GM12874 (cell line): ENCODE data around the gene MTHFD1L.

Experiments used
- TF ChIP-seq, protein P1 (sequence below): IDR thresholded peaks from 2 replicates; pipeline ENCODE4 v1.5.1; 2011; ENCODE audit warnings: low read depth, mild to moderate bottlenecking, control low read depth, low read length, moderate library complexity; ENCODE audit not compliant: insufficient read depth

Gene MTHFD1L

DNA sequence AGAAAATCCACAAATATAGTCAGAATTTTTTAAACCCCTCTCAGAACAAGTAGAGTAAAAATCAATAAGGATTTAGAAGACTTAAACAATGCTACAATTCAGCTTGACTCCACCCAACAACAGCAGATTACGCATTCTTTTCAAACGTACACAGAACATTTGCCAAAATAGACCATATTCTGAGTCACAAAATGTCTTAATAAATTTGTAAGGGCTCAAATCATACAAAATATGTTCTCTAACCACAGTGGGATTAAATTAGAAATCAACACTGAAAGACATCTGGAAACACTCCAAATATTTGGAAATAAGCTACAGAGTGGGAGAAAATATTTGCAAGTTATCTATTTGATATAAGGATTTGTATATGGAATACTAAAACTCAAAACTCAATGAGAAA lies 210.0 kb downstream of the MTHFD1L start:
- TF ChIP-seq, protein P1, sequence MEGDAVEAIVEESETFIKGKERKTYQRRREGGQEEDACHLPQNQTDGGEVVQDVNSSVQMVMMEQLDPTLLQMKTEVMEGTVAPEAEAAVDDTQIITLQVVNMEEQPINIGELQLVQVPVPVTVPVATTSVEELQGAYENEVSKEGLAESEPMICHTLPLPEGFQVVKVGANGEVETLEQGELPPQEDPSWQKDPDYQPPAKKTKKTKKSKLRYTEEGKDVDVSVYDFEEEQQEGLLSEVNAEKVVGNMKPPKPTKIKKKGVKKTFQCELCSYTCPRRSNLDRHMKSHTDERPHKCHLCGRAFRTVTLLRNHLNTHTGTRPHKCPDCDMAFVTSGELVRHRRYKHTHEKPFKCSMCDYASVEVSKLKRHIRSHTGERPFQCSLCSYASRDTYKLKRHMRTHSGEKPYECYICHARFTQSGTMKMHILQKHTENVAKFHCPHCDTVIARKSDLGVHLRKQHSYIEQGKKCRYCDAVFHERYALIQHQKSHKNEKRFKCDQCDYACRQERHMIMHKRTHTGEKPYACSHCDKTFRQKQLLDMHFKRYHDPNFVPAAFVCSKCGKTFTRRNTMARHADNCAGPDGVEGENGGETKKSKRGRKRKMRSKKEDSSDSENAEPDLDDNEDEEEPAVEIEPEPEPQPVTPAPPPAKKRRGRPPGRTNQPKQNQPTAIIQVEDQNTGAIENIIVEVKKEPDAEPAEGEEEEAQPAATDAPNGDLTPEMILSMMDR: no peak

DNA sequence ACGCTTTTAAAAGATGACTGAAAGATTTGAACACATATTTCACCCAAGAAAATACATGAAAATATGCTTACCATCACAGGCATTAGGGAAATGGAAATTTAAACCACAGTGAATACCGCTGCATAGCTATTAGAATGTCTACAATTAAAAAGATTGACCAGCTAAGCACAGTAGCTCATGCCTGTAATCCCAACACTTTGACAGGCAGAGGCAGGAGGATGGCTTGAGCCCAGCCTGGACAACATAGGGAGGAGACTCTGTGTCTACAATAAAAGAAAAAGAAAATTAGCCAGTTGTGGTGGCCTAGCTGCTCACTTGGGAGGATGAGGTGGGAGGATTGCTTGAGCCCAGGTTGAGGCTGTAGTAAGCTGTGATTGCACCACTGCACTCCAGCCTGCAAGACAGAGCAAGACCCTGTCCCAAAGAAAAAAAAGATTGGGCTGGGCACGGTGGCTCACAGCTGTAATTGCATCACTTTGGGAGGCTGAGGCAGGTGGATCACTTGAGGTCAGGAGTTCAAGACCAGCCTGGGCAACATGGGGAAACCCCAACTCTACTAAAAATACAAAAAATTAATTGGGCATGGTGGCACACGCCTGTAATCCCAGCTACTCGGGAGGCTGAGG lies 210.5 kb downstream of the MTHFD1L start:
- TF ChIP-seq, protein P1: no peak

DNA sequence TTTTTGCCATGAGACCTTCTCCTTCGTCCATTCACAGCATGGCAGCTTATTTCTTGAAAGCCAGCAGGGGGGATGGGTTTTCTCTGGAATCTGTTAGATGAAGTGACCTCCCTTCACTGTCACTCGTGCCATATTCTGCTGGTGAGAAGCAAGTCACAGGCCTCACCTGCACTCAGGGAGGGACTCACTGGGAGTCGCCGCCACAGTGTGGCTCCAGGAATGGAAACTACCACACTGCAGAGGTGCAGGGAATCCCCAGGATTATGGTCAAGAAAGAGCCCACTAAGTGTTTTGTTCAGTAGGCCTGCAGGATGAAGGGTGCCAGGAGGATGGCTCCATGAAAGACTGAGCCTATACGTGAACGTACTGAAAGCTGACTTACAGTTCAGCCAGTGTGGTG lies 213.2 kb downstream of the MTHFD1L start:
- TF ChIP-seq, protein P1: no peak

DNA sequence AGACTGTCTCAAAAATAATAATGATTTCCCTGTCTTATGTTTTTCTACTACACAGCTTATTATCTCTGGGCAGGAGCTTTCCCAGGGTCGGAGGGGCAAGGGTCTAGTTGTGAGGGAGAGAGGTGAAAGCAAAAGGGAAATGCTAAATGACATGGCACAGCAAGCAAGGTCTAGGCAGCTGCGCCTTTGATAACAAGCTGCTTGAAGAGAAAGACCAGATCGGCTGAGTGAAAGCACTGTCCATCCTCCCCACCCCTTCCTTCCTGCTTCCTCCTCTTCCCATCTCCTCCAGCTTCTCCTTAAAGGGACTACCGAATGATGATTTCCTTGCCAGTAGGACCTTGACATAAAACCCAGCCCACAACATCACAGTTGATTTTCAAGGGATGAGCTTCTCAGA lies 216.2 kb downstream of the MTHFD1L start:
- TF ChIP-seq, protein P1: no peak

DNA sequence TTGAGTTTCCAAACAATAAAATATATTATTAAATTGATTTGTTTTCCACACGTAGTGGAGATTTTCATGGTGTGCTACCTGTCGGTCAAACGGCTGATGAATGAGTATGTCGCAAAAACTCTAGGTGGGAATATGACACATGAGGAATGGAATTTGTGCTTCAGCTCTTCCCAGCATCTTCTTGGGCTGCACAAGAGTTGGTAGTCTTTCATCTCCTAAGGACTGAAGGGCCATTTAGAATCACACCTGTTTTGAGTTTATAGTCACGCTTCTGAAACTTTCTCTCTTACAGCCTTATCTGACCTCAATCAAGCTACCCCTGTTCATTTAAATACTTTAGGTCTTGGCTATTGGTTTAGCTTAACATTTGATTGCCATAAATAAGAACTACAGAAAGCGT lies 216.6 kb downstream of the MTHFD1L start:
- TF ChIP-seq, protein P1: no peak

DNA sequence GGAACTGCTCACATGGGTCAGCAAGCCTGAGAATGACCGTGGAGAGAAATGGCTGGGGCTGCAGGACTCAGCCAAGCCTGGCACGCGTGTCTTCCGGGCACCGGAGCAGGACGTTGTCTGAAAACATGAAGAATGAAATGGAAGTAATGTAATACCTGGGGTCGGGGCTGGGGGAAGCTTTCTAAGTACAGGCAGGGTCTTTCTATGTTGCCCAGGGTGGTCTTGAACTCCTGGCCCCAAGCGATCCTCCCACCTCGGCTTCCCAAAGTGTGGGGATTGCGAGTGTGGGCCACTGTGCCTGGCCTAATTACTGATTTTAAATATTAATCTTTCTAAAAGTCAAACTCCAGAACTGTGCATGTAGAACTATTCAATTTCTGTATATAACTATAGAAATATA lies 218.8 kb downstream of the MTHFD1L start:
- TF ChIP-seq, protein P1: no peak

DNA sequence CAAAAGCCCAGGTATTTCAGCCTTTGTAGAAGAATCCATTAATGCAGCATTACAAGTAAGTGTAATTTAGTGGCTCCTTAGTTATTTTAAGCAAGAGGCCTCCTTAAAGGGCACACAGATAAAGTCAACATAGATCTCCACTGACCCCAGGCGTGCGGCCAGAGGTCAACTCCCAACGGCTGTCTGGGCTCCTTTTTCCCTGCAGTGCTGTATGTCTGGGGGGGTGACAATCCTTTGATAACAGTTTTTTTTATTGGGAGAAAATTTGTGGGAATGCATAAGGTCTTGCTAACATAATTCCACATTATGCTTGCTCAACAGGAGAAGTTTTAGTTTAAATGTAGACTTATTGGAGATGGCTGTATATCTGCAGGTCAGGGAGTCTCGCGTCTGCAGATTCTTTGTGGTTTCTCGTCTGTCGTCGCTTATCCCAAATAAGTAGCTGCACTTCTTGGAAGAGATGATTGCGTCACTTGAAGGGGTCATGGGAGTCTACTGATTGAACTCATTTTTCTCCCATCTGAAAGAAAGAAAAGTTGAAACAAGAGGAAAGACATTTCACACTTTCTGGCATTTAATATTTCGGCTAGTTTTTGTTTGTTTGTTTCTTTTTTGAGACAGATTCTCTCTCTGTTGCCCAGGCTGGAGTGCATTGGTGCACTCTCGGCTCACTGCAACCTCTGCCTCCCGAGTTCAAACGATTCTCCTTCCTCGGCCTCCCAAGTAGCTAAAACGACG lies 222.5 kb downstream of the MTHFD1L start:
- TF ChIP-seq, protein P1: no peak
